ENCODE data around the gene NUDT16L1.
A peak's percentile ranks its signal among the peaks of the same experiment; 100 is the strongest.

NUDT16L1 gene

DNA sequence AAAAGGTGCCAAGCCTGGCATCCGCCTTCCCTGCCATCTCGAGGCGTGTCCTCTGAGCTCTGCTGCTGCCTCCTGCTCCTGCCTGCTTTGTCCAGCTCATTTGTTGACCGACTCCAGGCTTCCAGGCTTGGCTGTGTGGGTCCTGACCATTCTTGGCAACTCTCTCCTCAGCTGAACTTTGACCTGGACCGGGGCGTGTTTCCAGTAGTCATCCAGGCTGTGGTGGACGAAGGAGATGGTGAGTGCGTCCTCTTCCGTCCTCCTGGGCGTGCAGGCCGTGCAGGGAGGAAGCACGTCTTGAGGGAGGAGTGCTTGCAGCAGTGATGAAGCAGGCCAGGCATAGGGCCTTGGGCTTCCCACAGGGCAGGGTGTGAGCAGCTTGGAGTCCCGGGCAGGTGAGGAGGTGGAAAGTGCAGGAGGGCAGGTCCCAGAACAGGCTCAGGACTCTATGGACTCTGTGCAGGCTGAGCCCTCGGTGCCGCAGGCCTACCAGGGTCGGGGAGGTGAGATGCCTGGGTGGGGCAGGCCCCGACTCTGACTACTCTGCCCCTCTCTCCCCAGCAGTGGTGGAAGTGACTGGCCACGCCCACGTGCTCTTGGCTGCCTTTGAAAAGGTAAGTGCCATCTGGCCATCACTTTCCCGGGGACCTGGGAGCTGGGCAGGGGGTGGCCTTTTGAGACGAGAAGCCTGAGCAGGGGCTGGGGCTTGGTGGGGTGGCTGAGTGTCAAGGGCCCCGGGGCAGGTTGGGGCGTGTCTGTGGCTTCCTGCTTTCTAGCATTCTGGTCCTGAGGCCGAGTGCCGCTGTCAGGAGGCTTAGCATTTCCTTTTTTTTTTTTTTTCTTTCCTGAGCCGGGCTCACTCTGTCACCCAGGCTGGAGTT is 28.6 kb upstream of the NUDT16L1 start:
- DNase-seq: peak; percentile 76

DNA sequence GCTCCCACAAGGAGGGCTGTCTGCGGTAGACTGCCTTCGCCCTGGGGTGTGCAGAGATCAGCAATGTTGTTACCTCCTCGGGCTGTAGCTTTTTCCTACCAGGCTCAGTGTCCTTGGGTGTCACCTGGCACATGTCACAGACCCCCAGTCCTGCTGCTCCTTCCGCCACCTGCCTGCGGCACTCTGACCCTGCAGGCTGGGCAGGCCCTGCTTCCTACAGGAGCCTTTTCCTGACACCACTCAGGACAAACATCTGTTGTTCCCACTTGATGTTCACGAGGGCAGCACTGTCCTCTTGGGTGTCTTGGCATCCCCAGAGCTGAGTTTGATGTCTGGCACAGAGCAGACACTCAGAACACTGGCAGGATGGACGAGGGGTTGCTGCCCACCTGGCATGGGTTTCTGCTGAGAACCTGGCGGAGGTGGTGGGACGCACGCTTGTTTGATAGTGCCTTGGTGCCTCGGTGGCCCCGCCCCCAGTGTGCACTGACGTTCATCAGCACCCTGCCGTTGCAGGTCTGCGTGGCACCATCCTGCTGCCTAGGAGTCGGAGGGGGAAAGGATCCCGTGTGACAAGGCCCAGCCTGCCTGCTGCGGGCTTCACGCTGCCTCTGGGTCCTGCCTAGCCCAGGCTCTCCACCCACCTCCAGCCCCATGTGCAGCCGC is 26.7 kb upstream of the NUDT16L1 start:
- no peak for DNase-seq

DNA sequence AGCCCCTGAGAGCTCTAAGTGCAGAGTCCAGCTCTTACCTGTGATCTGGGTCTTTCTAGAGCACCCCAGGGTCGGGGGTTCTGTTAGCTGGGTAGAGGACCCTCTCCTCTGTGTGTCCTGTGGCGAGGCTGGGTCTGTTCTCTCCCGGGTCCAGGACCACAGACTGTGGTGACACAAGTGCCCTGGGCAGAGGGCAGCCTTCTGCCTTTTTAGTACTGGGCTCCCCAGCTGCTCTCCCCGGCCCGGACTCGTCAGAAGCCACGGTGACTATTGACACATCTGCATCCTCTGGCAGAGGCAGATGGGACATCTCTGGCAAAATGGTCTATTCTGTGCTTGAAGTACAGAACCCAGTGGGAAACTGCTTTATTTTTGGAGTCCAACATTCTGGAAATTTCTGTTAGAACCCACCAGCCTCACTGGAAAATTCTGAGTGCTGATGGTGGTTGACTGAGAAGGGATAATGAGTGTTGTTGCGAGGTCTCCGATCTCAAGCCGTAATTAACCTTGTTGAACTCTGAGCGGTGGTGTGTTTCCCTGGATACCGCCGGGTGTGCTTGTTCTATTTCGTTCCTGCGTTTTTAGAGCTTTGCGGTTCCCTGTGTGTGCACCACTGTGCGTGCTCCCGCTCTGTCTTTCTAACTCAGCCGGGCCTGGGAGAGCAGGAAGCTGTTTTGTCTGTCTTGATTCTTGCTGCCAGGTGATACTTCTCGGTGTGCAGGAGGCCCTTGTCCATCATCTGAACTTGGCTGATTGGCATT is 26.0 kb upstream of the NUDT16L1 start:
- DNase-seq: no peak

- no peak for DNase-seq
These were observed 24.9 kb upstream of the NUDT16L1 start for GRCh38 chr16:4668313-4668960.

GRCh38 chr16:4673387-4674046 is 19.8 kb upstream of the NUDT16L1 start:
- DNase-seq: no peak

GRCh38 chr16:4674926-4675530 is 18.3 kb upstream of the NUDT16L1 start:
- no peak for DNase-seq

DNA sequence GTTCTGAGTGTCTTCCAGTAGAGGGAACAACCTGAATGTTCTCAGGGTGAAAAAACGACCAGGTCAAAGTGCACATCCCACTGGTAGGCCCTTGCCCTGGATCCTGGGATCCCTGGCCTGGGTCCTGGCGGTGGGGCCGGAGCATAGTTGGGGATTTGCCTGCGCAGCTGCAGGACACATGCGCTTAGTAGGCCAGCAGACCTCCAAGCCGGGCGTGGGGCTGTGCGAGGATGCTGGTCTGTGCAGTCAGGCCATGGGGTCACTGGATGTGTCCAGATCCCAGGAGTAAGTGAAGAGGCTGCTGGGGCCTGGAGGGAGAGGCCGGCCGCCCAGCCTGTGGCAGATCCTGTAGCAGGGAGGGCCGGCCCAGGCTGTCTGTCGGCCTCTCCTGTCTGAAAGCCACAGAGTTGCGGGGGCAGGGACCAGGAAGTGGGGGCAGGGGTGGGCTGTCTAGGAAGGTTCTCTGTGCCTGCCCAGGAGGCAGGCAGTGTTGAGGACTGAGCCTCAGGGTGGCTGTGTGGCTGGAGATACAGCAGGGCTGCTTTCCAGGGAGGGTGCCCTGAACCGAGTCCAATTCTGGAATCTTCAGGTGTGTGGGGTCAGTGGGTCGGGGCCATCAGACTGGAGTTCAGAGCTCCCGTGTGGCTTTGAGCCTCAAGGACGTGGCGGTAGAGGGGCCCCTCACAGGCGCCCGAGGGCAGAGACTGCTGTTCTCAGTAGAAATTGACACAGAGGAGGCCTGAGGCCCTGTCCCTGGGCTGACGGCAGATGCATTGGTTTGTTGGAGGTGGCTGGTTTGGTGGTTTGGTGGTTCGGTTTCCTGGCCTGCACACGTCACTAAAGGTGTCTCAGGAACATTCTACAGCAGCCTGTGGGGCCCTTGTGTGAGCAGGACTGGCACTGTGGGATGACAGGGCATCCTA is 17.2 kb upstream of the NUDT16L1 start:
- peak; percentile 61 for DNase-seq

- no peak for DNase-seq
These were observed 16.5 kb upstream of the NUDT16L1 start for GRCh38 chr16:4676831-4677230.

- DNase-seq: no peak
These were observed 16.0 kb upstream of the NUDT16L1 start for GRCh38 chr16:4677390-4677789.

DNA sequence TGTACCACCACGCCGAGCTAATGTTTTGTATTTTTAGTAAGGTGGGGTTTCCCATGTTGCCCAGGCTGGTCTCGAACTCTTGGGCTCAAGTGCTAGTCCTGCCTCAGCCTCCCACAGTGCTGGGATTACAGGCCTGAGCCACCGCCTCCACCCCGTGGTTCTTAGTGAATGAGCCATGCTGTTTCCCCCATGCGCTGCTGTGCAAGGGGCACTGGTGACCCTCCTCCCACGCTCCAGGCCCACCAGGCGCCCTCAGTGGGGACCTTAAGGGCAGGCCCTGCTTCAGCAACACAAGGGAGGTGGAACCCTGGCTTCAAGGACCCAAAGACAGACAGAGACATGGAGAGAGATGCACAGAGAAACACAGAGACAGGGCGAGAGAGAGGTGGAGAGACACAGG is 15.4 kb upstream of the NUDT16L1 start:
- DNase-seq: no peak

DNA sequence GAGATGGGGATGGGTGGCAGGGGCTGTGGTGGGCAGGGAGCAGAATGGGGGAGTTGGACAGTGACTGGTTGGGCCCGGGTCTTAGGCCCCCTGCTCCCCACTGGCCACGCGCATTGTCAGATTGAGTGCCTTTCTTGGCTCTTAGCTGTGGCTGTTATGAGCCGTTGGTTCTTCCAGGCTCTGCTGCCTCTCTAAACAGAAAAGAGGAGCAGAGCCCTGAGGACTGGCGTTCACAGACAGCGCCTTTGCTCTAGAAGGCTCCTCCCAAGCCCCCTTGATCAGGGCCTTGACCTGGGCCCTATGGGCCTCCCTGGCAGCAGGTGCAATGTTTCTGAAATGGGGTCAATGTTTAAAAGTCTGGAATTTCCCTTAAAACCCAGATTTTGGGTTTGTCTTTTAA is 14.8 kb upstream of the NUDT16L1 start:
- no peak for DNase-seq

- no peak for DNase-seq
These were observed 14.1 kb upstream of the NUDT16L1 start for GRCh38 chr16:4679156-4679849.

DNA sequence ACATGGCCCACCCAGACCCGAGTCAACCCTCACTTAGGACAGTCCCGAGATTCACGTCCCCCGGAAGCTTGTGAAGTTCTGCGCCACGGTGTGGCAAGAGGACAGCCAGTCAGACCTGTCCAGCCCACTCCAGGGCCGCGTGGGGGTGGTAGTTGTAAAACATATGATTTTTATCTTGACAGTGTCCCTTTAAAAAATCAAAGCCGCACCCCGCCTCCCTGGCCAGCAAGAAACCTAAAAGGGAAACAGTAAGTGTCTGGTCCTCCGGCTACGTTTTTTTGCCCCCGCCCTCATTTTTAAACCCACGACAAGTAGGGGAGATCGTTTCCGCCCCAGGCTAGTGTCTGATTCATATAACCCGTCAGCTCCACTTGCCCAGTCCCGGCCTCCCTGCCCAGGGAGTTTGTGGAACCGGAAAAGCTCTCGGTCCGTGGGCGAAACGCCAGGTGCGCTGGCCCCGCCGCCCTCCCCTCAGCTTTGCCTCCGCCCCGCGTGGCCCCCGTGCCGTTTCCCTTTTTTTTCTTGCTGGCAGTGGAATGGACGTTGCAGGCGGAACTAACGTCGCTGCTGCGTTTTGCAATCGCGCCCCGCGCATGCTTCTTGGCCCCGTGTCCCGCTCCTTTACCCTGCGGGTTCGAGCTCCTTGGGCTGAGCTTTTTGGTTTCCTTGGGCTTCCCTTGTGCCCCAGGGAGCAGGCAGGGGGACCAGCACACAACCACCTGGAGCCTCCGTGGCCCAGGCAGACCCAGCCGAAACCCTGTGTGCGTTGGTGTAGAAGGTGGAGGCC is 13.3 kb upstream of the NUDT16L1 start:
- DNase-seq: peak; percentile 77

DNA sequence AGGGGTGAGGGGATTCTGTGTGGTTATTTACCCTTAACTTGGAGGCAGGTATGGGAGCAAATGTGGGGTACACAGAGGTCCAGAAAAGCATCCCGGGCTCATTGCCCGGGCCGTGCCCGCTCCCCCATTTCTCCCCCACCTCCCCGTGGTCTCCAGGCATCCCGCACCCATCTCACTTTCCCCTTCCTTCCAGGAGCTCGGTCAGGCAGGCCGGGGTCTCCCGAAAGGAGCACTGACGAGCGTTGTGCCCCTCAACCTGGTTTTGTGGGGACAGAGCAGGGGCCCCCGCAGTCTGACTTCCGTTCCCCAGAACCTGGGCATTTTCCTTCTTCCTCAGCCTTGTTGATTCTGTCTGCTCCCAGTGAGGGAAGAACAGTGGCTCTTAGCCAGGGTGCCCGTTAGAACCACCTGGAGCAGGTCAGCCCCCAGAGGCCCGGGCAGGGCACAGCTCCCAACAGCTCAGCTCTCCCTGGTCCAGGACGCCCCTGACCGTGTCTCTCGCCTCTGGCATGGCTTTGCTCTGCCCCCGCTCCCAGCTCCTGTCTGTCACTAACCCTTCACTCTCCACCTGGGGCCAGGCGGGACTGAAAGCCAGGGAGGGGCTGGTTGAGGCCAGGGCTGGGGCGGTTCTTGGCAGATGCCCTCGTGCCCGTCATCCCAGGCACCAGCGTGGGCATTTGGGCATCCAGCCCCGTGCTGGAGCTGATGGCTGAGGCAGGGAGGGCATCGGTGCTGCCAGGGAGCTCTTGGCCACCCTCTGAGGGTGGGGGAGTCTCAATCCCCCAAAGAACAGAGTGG is 12.5 kb upstream of the NUDT16L1 start:
- DNase-seq: no peak

DNA sequence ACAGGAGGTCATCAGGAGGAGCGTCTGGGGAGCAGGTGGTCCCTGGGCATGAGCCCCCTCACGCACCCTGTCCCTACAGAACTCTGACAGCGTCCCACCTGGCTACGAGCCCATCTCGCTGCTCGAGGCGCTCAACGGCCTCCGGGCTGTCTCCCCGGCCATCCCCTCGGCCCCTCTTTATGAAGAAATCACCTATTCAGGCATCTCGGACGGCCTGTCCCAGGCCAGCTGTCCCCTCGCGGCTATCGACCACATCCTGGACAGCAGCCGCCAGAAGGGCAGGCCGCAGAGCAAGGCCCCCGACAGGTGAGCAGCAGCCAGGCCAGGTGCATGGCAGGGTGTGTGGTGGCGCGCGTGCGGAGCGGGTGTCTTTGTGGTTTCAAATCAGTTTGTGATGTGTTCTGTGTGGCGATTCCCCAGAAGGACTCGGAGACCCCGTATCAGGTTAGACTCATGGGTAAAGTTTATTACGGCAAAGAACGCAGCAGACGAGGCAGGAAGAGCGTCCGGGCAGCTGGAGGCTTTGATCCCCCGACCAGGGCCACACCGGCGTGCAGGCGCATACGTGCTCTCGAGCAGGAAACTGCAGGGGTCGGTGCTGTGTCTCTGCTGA is 11.8 kb upstream of the NUDT16L1 start:
- DNase-seq: no peak

- no peak for DNase-seq
These were observed 11.2 kb upstream of the NUDT16L1 start for GRCh38 chr16:4682084-4682591.

GRCh38 chr16:4682616-4683254 is 10.6 kb upstream of the NUDT16L1 start:
- peak; percentile 25 for DNase-seq
